NB4 (cell line): ENCODE measurements around the gene APCDD1.

Experiments
- CTCF ChIP-seq: IDR thresholded peaks from one replicate; pipeline ENCODE4 v1.5.1; 2012; ENCODE audit warnings: low read depth, low read length
- MAX ChIP-seq: IDR thresholded peaks from 2 replicates; pipeline ENCODE4 v1.6.1; 2011; ENCODE audit warnings: low read depth, low read length
- MYC ChIP-seq: IDR thresholded peaks from 2 replicates; pipeline ENCODE4 v1.6.1; 2011; ENCODE audit warnings: low read depth, low read length
- POLR2A ChIP-seq: IDR thresholded peaks from 2 replicates; pipeline ENCODE4 v1.6.1; 2011; ENCODE audit warnings: mild to moderate bottlenecking; ENCODE audit not compliant: insufficient read length; ENCODE audit errors: extremely low read depth

GRCh38 chr18:10463096-10463495 lies 8.7 kb downstream of the APCDD1 start:
- TF ChIP-seq CTCF (no peak), MYC (no peak), POLR2A (no peak), MAX (no peak)
